CD4-positive, CD25-positive, alpha-beta regulatory T cell (primary cell): ENCODE results near the gene MRPL55. TPM values are rescaled to one million over a fixed set of nuclear protein-coding genes. Genes with fewer than 3 reads are reported as not detected.

Experiments used
- ATAC-seq, 2 donors: fragments of 150-1000 bp; cut with Tn5 transposase; one replicate each; pipeline ENCODE4 v1.10.0; 2021; ENCODE audit warnings: low read depth in 2 of 2, moderate number of reproducible peaks in 2 of 2, moderate library complexity in 1 of 2
- DNase-seq, 3 donors: peaks; one replicate each; pipeline versions ENCODE4 v3.0.0 to v3.0.0-alpha.2; 2012 to 2022; ENCODE audit warnings: mixed read lengths in 1 of 3
- H3K27ac ChIP-seq: one replicate; pipeline ENCODE4 v1.7.0; 2013; ENCODE audit warnings: mild to moderate bottlenecking, low read length; ENCODE audit not compliant: insufficient read depth, poor library complexity, severe bottlenecking
- H3K27me3 ChIP-seq: one replicate; pipeline ENCODE4 v1.7.0; 2013; ENCODE audit warnings: low read length; ENCODE audit not compliant: control insufficient read depth, insufficient read depth
- H3K36me3 ChIP-seq: one replicate; pipeline ENCODE4 v1.7.0; 2013; ENCODE audit warnings: mild to moderate bottlenecking, low read length, moderate library complexity; ENCODE audit not compliant: control insufficient read depth, insufficient read depth
- H3K4me1 ChIP-seq: 2 replicates; pipeline ENCODE4 v1.7.0; 2013; ENCODE audit warnings: mild to moderate bottlenecking, low read length; ENCODE audit not compliant: insufficient read depth, control insufficient read depth, poor library complexity, severe bottlenecking
- H3K4me3 ChIP-seq: one replicate; pipeline ENCODE4 v1.7.0; 2013; ENCODE audit warnings: low read depth, mild to moderate bottlenecking, low read length, moderate library complexity
- H3K9me3 ChIP-seq, 2 experiments: 1 replicate in 1 of 2; 2 replicates in 1 of 2; pipeline ENCODE4 v1.7.0; 2013; ENCODE audit warnings: low read length in 2 of 2, mild to moderate bottlenecking in 1 of 2, moderate library complexity in 1 of 2; ENCODE audit not compliant: control insufficient read depth in 2 of 2
- H3K27ac Mint-ChIP-seq, 3 donors: one replicate each; pipeline ENCODE4 v1.8.0; 2020 to 2022; ENCODE audit warnings: mild to moderate bottlenecking in 3 of 3, mixed read lengths in 3 of 3, moderate library complexity in 2 of 3
- H3K27me3 Mint-ChIP-seq: one replicate; pipeline ENCODE4 v1.8.0; 2022; ENCODE audit warnings: mild to moderate bottlenecking, mixed read lengths
- H3K36me3 Mint-ChIP-seq: one replicate; pipeline ENCODE4 v1.8.0; 2020; ENCODE audit warnings: mixed read lengths
- H3K4me1 Mint-ChIP-seq, 4 donors: one replicate each; pipeline ENCODE4 v1.8.0; 2020 to 2022; ENCODE audit warnings: mixed read lengths in 4 of 4, mild to moderate bottlenecking in 1 of 4
- H3K4me3 Mint-ChIP-seq, 4 donors: one replicate each; pipeline ENCODE4 v1.8.0; 2020 to 2022; ENCODE audit warnings: mild to moderate bottlenecking in 4 of 4, mixed read lengths in 4 of 4, moderate library complexity in 3 of 4
- H3K9me3 Mint-ChIP-seq, 7 donors: one replicate each; pipeline ENCODE4 v1.8.0; 2020 to 2022; ENCODE audit warnings: mixed read lengths in 7 of 7, mild to moderate bottlenecking in 3 of 7, moderate library complexity in 2 of 7
- polyA plus RNA-seq, 4 donors: library from polyadenylated mRNA; unstranded; fragments of 300-500 nt; fragmentation: Illumina TruSeq; gene quantifications; one replicate each; pipeline ENCODE4 v1.2.3, GENCODE V29; 2021
- total RNA-seq: library from RNA; stranded (reverse); gene quantifications from one replicate; pipeline ENCODE4 v1.2.3, GENCODE V29; 2022

MRPL55 gene
- total and polyA plus RNA-seq, 5 donors from 2014 or later: 62.5 to 163 (median 134) TPM

DNA sequence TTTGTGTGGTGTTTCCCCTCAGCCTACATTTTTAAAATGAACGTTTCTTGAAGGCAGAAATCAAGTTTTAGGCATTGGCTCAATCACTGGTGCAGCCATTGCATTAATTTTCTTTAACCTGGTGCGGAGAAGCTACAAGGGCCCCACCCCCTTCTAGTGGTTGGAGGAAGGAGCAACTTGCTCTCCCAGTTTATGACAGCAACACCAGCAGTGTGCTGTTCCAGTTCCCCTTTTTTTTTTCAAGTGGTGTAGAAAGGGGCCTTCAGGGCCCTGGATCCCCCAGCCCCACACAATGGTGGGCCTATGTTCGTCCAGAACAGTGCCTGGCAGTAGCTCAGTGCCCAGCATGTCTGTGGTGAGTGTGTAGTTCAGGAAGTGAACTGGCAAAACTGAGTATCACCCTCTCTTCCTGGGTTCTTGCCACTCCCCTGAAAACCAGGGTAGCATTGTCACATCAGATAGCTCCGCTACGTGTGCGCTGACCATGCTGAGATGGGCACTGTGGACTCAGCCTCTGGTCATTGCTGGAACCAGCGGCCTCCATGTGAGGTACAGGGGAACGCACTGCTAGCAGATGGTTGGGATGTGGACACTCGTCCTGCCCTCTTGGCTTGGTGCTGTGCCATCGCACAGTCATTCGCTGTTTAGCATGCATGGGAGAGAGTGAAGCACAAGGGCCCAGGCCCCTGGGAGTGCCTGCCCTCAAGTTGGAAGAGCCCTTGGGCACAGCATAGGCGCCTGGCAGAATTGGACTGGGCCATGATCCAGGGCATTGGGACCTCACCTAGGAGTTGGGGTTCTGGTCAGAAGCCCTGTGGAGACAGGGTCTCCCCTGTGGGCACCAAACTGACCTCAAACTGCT is 19.3 kb downstream of the MRPL55 start:
- no peak for DNase-seq
- peak overlapping the region in 2 of 3 donors; percentile 83 for H3K27ac Mint-ChIP-seq
- peak in 1 of 2 donors; percentile 12 for ATAC-seq
- no peaks in the 10 kb centered on the region for H3K27me3 Mint-ChIP-seq
- Histone ChIP-seq H3K4me1 (peaks cover 72% of the 10 kb centered on the region), H3K27ac (peak overlapping the region; percentile 39), H3K9me3 (peaks cover 4 to 9% of the 10 kb centered on the region in 2 experiments), H3K27me3 (no peaks in the 10 kb centered on the region), H3K36me3 (peaks cover 31% of the 10 kb centered on the region), H3K4me3 (peak overlapping the region; percentile 50)
- H3K9me3 Mint-ChIP-seq: peaks cover 0 to 7% (median 0%) of the 10 kb centered on the region in 7 donors
- peaks cover 42 to 90% (median 70%) of the 10 kb centered on the region in 4 donors for H3K4me1 Mint-ChIP-seq
- H3K36me3 Mint-ChIP-seq: peaks cover 20% of the 10 kb centered on the region
- H3K4me3 Mint-ChIP-seq: peak overlapping the region; percentile 18 to 100 (median 76)

- ATAC-seq (no peak), DNase-seq (no peak)
- peaks cover 47 to 91% (median 79%) of the 10 kb centered on the region in 4 donors for H3K4me1 Mint-ChIP-seq
- Histone ChIP-seq H3K36me3 (peaks cover 27% of the 10 kb centered on the region), H3K27me3 (no peaks in the 10 kb centered on the region), H3K4me1 (peaks cover 81% of the 10 kb centered on the region), H3K4me3 (peak overlapping the region; percentile 50), H3K27ac (peak overlapping the region; percentile 58), H3K9me3 (peaks cover 0 to under 1% of the 10 kb centered on the region in 2 experiments)
- peaks cover 0 to 3% (median 0%) of the 10 kb centered on the region in 7 donors for H3K9me3 Mint-ChIP-seq
- no peaks in the 10 kb centered on the region for H3K27me3 Mint-ChIP-seq
- peaks cover 13% of the 10 kb centered on the region for H3K36me3 Mint-ChIP-seq
- H3K27ac Mint-ChIP-seq: peak overlapping the region; percentile 83 to 94 (median 83)
- peak overlapping the region; percentile 68 to 100 (median 88) for H3K4me3 Mint-ChIP-seq
Observed at GRCh38 chr1:228088586-228089498, 20.3 kb downstream of the MRPL55 start.

DNA sequence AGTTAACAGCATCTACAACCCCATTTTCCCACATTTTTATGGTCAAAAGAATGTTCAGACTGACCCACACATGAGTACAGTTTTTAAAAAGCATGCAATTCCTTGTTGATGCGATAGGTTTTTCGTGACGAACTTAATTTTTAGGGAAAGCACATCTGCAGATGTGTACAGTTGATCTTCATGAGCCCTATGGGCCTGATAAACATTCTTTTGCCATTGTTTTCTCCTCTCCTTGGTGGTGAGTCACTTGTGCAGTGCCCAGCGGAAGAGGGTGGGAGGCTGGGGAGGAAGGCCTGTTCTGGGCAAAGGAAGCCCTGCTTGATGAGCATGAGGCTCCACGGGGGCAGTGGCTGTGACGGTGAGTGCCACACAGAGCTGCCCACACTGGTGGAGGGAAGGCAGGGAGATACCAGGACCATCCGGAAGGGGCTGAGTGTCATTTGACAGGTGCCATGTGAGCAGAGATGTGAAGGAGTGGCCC is 21.3 kb downstream of the MRPL55 start:
- peak in 1 of 3 donors; percentile 36 for DNase-seq
- Histone ChIP-seq H3K4me1 (peaks cover 89% of the 10 kb centered on the region), H3K36me3 (peaks cover 22% of the 10 kb centered on the region), H3K27me3 (no peaks in the 10 kb centered on the region), H3K27ac (peak overlapping the region; percentile 58), H3K9me3 (no peaks in the 10 kb centered on the region), H3K4me3 (peak overlapping the region; percentile 76)
- Mint-ChIP-seq H3K4me1 (peaks cover 47 to 92% (median 82%) of the 10 kb centered on the region in 4 donors), H3K27me3 (no peaks in the 10 kb centered on the region), H3K27ac (peak overlapping the region; percentile 66 to 94 (median 83)), H3K36me3 (peaks cover 13% of the 10 kb centered on the region), H3K4me3 (peak overlapping the region; percentile 68 to 100 (median 88)), H3K9me3 (peaks cover 0 to 3% (median 0%) of the 10 kb centered on the region in 7 donors)
- ATAC-seq: peak; percentile 35 to 38

DNA sequence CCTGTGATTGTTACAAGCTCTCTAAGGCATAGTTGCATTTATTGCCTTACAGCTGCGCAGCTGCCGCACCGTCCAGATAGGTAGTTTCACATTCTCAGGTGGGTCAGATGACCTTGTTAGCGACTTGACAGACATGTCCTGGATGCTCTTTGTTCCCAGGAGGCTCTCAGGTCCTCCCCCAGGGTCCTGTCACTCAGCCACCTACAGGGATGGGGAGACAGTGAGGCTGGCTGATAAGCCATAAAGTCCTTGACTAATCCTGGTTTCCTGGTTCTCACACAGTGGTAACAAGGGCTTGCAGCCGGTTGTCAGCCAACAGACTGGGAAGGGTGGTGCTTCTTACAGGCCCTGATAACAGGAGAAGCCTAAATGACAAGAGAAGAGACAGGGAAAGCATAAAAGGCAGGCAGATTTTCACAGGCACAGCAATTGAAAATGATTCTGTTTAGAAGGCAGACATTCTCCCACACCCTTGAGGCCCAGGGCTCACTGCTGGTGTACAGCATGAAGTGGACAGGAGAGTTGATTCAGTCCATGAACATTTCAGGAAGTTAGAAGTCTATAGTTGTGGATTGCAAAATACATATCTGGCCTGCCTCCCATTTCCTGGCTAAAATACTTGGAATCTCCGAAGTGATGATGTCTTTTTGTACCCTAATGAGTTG is 23.7 kb downstream of the MRPL55 start:
- H3K9me3 ChIP-seq: no peaks in the 10 kb centered on the region
- Mint-ChIP-seq H3K4me1 (peaks cover 31 to 76% (median 61%) of the 10 kb centered on the region in 4 donors), H3K27me3 (no peaks in the 10 kb centered on the region), H3K4me3 (peak overlapping the region; percentile 94 to 100 (median 98)), H3K36me3 (no peaks in the 10 kb centered on the region), H3K27ac (peak overlapping the region; percentile 38 to 98 (median 96)), H3K9me3 (no peaks in the 10 kb centered on the region)
- H3K4me1 ChIP-seq: peaks cover 87% of the 10 kb centered on the region
- DNase-seq (no peak), ATAC-seq (no peak)
- peak overlapping the region; percentile 92 for H3K27ac ChIP-seq
- H3K36me3 ChIP-seq: peaks cover 12% of the 10 kb centered on the region
- H3K27me3 ChIP-seq: no peaks in the 10 kb centered on the region
- H3K4me3 ChIP-seq: peak overlapping the region; percentile 86

DNA sequence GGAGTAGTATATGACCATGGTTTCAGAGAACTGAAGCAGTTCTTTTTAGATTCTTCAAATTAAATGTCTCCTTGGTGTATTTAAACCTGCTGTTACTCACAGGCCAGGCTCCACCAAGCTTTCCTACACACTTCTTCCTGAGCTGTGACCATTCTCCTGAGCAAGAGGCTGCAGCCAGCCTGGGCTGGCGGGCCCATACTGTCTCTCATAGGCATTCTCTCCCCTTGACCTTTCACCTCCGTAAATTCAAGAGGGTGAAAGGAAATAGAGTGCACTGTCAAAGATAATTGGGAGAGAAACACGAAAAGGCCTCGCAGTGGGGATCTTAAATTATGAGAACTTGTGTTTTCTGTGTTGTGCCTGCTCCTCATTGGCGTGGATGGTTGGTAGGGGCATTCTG is 24.3 kb downstream of the MRPL55 start:
- H3K9me3 Mint-ChIP-seq: no peaks in the 10 kb centered on the region
- Histone ChIP-seq H3K36me3 (peaks cover 10% of the 10 kb centered on the region), H3K27ac (peak overlapping the region; percentile 92), H3K4me1 (peaks cover 81% of the 10 kb centered on the region), H3K27me3 (no peaks in the 10 kb centered on the region), H3K4me3 (peak overlapping the region; percentile 86), H3K9me3 (no peaks in the 10 kb centered on the region)
- H3K36me3 Mint-ChIP-seq: no peaks in the 10 kb centered on the region
- no peak for ATAC-seq
- no peaks in the 10 kb centered on the region for H3K27me3 Mint-ChIP-seq
- DNase-seq: no peak
- H3K4me3 Mint-ChIP-seq: peak overlapping the region; percentile 94 to 100 (median 98)
- H3K27ac Mint-ChIP-seq: peak overlapping the region; percentile 89 to 98 (median 96)
- peaks cover 30 to 74% (median 58%) of the 10 kb centered on the region in 4 donors for H3K4me1 Mint-ChIP-seq

GRCh38 chr1:228084325-228084724 is 24.8 kb downstream of the MRPL55 start:
- Histone ChIP-seq H3K4me1 (peaks cover 76% of the 10 kb centered on the region), H3K4me3 (peak overlapping the region; percentile 86), H3K27me3 (no peaks in the 10 kb centered on the region), H3K36me3 (peaks cover 10% of the 10 kb centered on the region), H3K27ac (peak overlapping the region; percentile 92), H3K9me3 (no peaks in the 10 kb centered on the region)
- H3K9me3 Mint-ChIP-seq: no peaks in the 10 kb centered on the region
- H3K4me3 Mint-ChIP-seq: peak overlapping the region; percentile 94 to 100 (median 98)
- ATAC-seq: no peak
- no peaks in the 10 kb centered on the region for H3K36me3 Mint-ChIP-seq
- peaks cover 30 to 71% (median 55%) of the 10 kb centered on the region in 4 donors for H3K4me1 Mint-ChIP-seq
- no peak for DNase-seq
- no peaks in the 10 kb centered on the region for H3K27me3 Mint-ChIP-seq
- H3K27ac Mint-ChIP-seq: peak overlapping the region; percentile 89 to 98 (median 96)

DNA sequence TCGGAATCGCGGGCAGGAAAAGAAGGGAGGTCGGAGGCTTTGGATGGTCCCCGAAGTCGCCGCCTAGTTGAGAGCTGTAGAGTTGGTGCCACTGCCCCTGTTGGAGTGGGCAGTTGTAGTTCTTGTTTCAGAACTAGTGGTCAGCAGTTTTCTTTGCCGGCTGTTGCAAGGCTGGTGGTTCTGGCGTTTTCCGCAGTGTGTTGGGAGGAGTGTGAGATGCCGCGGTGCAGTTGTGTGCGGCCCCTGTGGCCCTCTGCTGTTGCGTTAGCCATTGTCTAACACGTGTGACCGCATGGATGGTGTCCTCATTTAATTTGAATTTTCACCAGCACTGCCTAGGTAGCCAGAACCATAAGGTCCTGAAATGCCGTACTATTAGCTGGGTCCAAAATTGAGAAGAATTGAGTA is 25.2 kb downstream of the MRPL55 start:
- Histone ChIP-seq H3K27me3 (no peaks in the 10 kb centered on the region), H3K4me1 (peaks cover 72% of the 10 kb centered on the region), H3K27ac (peak overlapping the region; percentile 92), H3K9me3 (no peaks in the 10 kb centered on the region), H3K4me3 (peak overlapping the region; percentile 86), H3K36me3 (peaks cover 9% of the 10 kb centered on the region)
- Mint-ChIP-seq H3K27me3 (no peaks in the 10 kb centered on the region), H3K9me3 (no peaks in the 10 kb centered on the region), H3K4me3 (peak overlapping the region; percentile 94 to 100 (median 98)), H3K4me1 (peaks cover 30 to 71% (median 52%) of the 10 kb centered on the region in 4 donors), H3K36me3 (no peaks in the 10 kb centered on the region), H3K27ac (peak overlapping the region; percentile 89 to 98 (median 96))
- DNase-seq (no peak), ATAC-seq (no peak)
